Sciatic nerve (tissue), 2 donors: ENCODE results near the gene SLC6A2. TPM values are rescaled to one million over a fixed set of nuclear protein-coding genes. Genes with fewer than 3 reads are reported as not detected.
"Not testable (repeated sequence)": the region's sequence is repeated elsewhere in the genome, so short reads cannot be mapped to it uniquely, and the experiment has no call there.

Experiments
- ATAC-seq: fragments of 200-7000 bp; cut with Tn5 transposase; one replicate; pipeline ENCODE4 v1.9.1; 2020; ENCODE audit warnings: mild to moderate bottlenecking, moderate library complexity
- DNase-seq: peaks from one replicate; pipeline ENCODE4 v3.0.0-alpha.2; 2020; ENCODE audit warnings: low spot score
- intact Hi-C: fragments of 100-400 bp; cut with DNase I; formaldehyde crosslinking; loops from one replicate; pipeline ENCODE4 v1.14.2; 2022
- total RNA-seq: library from RNA; stranded (reverse); fragmentation: NEBNext Ultra II Directional; extraction: Animal tissue kit (Norgen Biotek cat#: 25700); gene quantifications from one replicate; pipeline ENCODE4 v1.2.1, GENCODE V29; 2021
- donor health status: DM: no; HTN: no; CAD: no.
- donor health status: DM: no; HTN: no; CAD: no.

Gene SLC6A2
- total RNA-seq, result 1.1 TPM

DNA sequence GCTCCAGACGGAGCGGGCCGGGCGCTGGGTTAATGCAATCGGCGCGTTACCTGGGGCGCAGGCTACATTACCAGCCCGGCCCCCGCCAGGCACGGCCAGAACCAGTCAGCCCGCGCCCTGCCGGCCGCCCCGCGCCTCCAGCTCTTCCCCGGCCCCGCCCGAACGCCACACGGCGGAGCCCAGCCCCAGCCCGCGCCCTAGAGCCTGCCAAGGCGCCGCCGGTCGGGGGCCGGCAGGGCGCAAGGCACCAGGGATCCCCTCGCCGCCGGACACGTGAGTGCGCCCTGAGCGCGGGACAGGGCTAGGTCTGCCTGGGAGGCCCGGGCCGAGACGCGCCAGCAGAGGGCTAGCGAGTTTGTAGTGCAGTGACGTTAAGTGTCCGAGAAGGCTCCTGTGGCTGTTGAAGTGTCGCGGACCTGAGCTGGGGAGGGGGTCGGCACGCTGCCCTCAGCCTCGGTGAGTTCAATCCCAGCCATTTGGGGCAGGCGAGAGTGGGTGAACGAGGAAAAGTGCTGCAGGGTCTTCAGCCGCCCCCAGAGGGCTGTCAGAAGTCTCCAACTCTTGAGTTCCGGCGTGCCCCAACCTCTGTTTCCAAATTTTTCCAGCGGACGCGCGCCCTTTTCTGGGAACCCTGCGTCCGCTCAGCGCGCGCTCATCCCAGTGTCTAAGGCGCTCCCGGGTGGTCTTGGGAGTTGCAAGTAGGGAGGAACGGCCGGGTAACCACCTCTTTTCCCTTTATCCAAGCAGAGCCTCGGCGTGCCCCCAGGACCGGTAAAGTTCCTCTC lies at the start of gene SLC6A2:
Gene SLC6A2 (plus strand): TSS at position 92 of the 785 bp plus-strand sequence. CDS start 707 bp downstream, outside the sequence.
- intact Hi-C loops, result no loop called here
- peak; percentile 67 for DNase-seq
- ATAC-seq, result peak; percentile 83

DNA sequence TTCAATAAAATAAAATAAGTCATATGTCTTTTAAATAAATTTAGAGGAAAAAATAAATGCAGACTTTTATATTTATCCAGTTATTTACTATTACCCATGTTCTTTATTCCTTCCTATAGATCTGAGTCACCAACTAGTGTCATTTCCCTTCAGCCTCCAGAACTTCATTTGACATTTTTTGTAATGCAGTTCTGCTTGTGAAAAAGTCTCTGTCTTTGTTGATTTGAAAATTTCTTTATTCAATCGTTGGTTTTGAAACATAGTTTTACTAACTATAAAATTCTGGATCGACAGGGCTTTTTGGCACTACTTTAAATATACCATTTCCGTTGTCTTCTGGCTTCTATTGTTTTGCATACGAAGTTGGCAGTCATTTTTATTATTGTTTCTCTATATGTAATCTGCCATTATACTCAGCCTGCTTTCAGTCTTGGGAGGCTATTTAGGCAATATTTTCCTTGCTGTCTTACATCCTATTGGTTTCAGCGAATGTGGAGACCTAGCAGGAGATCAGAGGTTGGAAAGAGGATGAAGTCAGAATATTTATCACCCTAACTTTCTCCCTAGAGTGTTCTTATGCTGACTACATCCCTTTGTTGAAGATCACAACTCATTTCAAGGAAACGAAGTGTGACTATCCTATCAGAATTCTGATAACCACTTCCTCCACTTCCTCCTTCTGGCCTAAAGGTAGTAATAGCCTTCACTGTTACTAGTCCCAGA lies 42.0 kb upstream of the SLC6A2 start:
- ATAC-seq (no peak), DNase-seq (no peak)
- intact Hi-C loops, result no loop called here

DNA sequence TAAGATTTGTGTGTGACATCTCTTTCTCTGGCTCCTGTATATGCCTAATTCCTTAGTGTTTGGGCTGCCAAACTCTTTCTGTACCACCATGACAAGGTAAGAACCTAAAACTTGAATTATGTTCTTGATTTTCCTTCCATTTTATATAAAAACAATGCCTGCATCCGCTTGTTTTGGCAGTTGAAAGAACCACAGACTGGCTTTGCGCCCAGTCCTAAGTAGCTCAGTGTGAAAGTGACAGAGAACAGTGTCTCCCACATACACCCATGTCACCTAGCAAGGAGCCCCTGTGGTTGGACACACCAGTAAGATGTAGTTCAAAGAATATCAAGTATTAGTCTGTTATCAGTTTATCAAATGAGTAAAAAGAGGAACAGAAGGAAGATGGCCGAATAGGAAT lies 40.7 kb upstream of the SLC6A2 start:
- DNase-seq (no peak), ATAC-seq (no peak)
- intact Hi-C loops, result no loop called here

DNA sequence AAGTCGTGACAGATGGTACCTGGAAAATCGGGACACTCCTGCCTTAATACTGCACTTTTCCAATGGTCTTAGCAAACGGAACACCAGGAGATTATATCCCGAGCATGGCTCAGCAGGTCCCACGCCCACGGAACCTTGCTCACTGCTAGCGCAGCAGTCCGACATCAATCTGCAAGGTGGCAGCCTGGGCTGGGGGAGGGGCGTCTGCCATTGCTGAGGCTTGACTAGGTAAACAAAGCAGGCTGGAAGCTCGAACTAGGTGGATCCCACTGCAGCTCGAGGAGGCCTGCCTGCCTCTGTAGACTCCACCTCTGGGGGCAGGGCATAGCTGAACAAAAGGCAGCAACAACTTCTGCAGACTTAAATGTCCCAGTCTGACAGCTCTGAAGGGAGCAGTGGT lies 40.1 kb upstream of the SLC6A2 start:
- ATAC-seq, intact Hi-C loops, DNase-seq: not testable (repeated sequence)

DNA sequence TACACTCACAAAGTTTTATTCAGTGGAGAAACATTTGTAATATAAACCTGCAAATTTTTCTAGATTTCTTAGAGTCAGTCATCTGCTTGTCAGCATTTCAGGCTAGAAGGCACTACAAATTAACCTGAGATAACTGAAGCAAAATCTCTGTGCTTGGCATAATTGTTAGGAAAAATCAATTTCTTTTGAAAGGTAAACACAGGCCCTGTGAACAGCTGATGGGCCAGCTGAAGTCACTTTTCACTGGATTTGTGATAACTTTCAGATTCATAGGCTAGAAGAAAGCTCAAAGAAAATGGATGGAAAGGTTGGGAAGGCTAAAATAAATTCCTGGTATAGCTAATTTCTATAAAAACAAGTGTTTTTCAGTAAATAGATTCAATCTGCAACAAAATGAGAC lies 34.0 kb upstream of the SLC6A2 start:
- no peak for DNase-seq
- intact Hi-C loops, result no loop called here
- no peak for ATAC-seq

DNA sequence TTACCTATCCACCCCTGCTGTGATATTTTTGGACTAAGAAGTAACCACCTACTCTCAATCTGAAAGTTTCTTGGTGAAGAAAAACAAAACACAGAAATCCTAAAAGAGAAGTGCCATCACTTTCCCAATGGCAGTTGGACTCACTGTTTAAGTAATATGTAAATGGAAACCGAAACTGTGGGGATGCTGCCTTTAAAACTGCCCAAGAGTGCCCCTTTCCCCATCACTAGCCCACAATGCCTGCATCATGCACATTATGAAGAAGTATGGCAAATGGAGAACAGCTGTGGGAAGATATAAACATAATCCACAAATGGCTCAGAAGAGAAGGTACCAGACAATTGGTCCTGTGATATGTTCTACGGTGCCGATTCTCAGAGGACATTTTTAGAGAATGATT lies 33.5 kb upstream of the SLC6A2 start:
- intact Hi-C loops, result no loop called here
- DNase-seq (no peak), ATAC-seq (no peak)

DNA sequence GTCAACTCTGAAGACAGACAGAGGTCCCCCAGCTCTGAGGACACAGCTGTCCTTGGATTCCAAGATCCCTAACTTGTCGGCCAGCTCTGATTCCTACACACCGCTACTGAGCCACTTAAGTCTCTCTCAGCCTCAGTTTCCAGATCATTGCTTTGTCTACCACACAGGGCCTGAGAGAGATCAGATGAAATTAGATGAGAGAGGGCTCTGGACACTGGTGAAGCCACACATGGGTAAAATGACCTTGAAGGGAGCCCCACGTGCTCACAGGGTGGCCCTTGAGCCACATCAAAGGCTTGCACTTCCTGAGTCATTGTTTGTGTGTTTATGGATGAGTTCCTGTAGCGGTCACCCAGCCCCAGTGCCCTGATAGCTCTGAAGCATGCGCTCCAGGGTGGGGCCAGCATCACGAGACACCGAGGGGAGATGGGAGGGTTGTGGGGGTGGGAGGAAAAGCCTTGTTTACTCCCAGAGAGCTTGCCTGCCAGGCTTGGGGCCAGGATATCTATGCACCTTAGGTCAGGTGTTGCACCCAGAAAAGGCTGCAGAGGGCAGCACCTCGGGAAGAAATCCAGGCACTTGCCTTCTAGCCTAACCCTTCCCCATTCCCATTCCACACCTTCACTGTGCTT lies 32.7 kb upstream of the SLC6A2 start:
- ATAC-seq (peak; percentile 24), DNase-seq (no peak)
- intact Hi-C loops, result no loop called here

DNA sequence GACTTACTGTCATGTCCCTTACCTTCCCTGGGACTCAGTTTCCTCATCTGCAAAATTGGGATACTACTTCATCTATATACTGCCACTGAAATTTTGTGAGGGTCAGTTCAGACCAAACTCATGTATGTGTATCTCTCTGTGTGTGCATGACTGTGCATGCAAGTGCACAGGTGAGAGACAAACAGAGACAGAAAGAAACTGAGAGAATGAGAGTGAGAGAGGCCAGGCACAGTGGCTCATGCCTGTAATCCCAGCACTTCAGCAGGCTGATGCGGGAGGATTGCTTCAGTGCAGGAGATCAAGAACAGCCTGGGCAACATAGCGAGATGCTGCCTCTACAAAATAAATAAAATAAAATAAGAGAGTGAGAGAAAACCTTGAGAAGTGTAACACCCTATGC lies 32.1 kb upstream of the SLC6A2 start:
- intact Hi-C loops, result no loop called here
- ATAC-seq, result no peak
- DNase-seq, result no peak

DNA sequence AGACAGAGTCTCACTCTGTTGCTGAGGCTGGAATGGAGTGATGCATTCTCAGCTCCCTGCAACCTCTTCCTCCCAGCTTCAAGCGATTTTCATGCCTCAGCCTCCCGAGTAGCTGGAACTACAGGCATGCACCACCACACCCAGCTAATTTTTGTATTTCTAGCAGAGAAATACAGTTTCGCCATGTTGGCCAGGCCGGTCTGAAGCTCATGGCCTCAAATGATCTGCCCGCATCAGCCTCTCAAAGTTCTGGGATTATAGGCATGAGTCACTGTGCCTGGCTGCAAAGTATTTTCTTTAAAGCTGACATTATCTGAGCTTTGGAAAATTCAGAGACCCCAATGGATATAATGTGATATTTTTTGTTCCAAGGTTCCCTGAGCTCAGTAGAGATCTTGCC lies 31.1 kb upstream of the SLC6A2 start:
- DNase-seq (no peak), ATAC-seq (no peak)
- intact Hi-C loops, result no loop called here

DNA sequence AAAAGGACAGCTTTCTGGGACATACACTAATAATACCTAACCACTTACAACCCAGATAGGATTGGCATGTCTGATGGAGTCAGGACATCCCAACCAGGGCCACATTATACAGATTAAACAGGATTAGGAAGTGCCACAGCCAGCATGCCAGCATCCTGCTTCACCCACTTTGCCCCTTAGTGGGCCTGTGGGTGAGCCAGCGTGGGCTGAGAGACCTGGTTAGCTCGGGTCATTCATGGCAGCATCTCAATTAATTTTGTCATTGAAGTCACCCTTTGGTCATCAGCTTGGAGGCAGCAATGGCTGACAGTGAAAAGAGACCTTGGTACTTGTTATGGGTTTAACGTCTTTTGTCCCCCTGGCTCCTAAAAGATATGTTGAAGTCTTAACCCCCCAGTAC lies 29.9 kb upstream of the SLC6A2 start:
- intact Hi-C loops, result no loop called here
- ATAC-seq (no peak), DNase-seq (no peak)

DNA sequence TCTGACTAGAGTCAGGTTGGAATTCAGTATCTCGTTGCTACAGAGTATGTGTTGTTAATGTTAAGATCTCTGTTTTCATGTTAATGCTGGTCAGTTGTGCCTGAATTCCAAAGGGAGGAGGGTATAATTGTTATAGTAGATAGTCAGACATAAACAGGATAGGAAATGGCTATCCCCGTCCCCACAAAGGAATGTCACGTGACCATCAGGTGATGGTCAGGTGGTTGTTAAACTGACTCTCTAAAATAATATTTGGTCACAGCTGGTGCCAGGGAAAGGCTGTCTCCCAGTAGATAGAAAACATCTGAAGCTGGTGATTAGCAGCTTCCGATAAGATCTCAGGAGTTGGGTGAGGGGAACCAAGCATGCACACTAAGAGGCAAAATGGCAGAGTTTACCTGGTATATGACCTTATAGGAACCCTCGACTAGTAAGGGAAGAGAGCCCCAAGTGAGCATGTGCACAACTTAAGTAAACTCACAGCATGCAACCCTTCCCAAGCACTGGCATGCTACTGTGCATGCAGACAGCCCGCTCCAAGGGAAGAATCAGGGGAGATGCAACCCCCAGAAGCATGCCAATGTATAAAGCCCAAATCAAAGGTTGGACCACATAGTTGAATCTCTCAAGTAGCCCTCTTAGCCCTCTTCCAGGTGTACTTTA lies 27.4 kb upstream of the SLC6A2 start:
- intact Hi-C loops, result no loop called here
- no peak for DNase-seq
- no peak for ATAC-seq

DNA sequence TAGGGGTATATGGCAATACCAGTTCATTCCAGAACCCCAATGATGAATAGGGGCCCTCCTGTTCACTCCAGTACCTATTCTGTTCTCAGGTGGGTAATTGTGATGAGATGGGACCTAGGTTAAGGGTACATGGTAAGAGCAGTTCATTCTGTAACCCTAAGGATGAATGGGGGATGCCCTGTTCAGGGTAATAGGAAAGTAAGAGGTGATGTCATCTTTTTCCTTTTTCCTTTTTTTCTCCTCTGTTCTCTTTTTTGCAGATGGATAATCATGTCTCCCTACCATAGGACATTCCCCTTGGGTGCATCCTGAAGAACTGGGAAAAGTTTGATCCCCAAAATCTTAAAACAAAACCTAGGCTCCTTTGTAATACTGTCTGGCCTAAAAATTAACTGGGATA lies 25.0 kb upstream of the SLC6A2 start:
- intact Hi-C loops, result no loop called here
- no peak for ATAC-seq
- no peak for DNase-seq

DNA sequence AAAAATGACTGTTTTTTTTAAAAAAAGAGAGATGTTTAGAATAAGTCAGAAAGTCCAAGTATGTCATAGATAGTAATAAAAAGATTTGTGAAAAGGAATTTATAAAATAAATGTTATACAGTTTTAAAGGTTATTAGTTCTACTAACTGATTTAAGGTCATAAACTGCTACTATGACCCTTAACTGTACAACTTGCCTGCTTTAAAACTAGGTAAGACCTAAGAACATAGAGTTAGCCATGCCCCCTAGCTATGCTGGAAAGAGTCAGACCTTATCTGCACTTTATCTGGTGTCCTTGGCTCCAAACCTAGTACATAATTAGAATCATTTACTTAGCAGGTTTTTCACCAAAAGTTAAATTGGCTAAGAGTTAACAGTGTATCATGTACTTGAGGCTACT lies 23.5 kb upstream of the SLC6A2 start:
- intact Hi-C loops, result no loop called here
- ATAC-seq (no peak), DNase-seq (no peak)

DNA sequence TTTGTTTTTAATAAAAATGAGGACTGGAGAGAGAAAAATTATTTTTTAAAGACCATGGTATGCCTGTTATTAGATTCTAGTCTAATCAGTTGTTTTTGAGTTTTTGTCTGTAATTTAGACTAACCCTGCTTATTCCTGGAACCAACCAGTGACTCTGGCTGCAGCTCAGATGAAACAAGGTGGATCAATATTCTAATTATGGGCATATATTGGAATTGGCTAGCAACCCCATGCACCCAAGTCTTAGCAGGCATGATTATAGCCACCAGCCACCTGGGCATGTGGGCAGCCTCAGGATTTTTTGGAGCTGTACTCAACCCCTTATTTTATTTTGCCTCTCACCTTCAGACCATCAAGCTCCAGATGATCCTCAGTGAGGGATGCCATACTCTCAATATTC lies 21.6 kb upstream of the SLC6A2 start:
- no peak for ATAC-seq
- DNase-seq, result no peak
- intact Hi-C loops, result no loop called here

DNA sequence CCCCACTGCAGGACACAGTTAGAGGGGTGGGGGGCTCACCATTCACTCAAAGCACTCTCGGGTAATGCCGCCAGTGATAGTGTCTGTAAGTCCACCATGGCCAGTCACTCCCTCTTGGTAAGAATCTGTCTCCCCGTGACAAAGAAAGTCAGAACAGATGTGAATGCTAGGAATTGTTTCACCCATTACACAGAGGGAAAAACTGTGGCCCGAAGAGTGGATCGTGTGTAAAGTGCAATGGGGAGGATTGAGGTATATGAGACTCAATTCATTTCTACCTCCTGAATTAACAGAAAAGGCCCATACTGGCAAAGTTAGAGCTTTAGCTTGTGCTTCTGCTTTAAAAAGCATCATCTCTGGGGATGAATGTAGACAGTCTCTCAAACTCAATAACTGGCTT lies 17.5 kb upstream of the SLC6A2 start:
- no peak for DNase-seq
- intact Hi-C loops, result no loop called here
- no peak for ATAC-seq

DNA sequence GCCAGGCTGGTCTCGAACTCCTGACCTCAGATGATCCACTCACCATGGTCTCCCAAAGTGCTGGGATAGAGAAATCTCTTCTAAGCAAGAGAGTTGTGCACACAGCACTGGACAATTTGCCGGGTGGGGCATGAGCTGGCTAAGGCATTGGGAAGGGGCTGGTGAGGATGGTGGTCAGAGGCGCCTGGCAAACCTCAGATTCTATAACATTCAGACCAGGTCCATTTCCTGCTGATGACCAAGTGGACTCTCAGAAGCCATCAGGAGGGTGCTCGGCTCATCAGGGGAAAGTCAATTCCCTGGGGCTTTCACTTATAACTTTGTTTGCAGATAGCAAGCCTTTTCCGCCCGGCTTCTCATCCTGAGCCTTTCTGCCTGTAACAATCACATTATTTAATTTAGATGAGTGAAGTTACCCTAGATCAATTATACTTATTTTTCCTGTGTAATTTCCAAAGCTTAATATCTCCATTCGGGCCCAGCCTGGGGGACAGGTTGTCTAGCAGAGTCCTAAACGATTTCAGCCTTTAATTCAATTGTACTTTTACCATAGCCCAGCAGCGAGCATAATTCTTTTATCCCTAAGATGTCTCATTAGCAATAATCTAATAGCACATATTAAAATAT lies 15.0 kb upstream of the SLC6A2 start:
- DNase-seq (no peak), ATAC-seq (no peak)
- intact Hi-C loops, result no loop called here

DNA sequence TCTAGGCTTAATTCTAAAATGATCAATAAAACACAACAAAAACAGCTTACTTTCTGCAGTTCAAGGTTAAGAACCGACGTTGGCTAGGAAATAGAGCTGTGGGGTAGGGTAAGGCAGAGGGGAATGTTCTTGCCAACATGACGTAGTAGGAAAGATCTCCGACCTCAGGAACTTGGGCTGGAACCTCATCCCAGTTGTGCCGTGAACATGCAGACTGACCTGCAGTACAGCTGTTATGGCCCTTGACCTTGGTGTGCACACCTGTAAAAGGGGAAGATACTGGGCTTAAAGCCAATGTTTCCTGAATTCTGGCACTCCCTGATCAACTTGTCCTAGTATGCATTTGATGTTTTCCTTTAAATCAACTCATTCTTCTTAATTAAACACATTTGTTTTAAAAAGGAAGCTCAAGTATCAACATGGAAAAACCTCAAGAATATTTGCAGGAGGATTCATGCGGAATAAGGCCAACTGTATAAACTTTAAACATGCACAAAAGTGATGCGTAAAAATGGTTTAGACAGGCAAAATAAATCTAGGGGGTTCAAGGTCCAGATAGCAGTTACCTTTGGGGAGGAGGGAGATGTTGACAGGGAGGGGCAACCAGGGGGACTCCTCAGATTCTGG lies 14.2 kb upstream of the SLC6A2 start:
- DNase-seq (no peak), ATAC-seq (peak; percentile 87)
- intact Hi-C loops, result no loop called here

DNA sequence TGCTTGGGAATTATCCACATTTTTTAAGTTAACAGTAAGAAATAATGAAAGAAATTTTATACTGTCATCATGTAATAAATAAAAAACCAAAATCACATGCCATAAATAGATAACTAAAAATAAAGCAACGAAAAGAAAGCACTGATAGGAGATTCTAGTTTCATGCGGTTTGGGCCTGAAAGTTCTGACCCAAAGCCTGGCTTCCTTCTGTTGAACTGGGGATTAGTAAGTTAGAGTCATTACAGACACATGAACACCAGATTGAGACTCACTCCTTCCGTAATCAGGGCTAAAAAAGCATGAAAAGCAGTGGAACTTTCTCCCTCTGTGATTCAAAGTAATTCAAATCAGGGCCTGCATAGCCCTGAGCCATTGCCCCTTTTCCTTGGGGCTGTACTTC lies 13.2 kb upstream of the SLC6A2 start:
- intact Hi-C loops, result no loop called here
- DNase-seq (no peak), ATAC-seq (no peak)
